OCI-LY7 (cell line): ENCODE results near the gene GFER. TPM values are rescaled to one million over a fixed set of nuclear protein-coding genes. Genes with fewer than 3 reads are reported as not detected.

Experiments used
- BruUV-seq: library from RNA; stranded (reverse); fragments of 400-500 nt; replicated peaks from 2 replicates; lab custom pipeline; 2021; lab: Mats Ljungman, UMichigan
- CTCF ChIA-PET: fragments of 300-600 bp; sonication (Branson Sonifier 250); formaldehyde crosslinking; loops from one replicate; lab custom pipeline; 2022; ENCODE audit warnings: antibody characterized with exemption; ENCODE audit not compliant: unreplicated experiment; lab: Charles Lee
- POLR2A ChIA-PET: fragments of 300-600 bp; sonication (Branson Sonifier 250); formaldehyde crosslinking; loops from one replicate; lab custom pipeline; 2022; ENCODE audit warnings: antibody characterized with exemption; lab: Charles Lee
- DNase-seq: peaks from one replicate; pipeline ENCODE4 v3.0.0-alpha.2; 2015; ENCODE audit warnings: low spot score
- H2AFZ ChIP-seq: fragments of 200-600 bp; sonication (generic), shearing (Covaris generic); 2 replicates; pipeline ENCODE4 v1.6.1; 2014; ENCODE audit warnings: mild to moderate bottlenecking, antibody characterized with exemption, low read length, moderate library complexity
- H3K27ac ChIP-seq: fragments of 200-600 bp; sonication (generic); 2 replicates; pipeline ENCODE4 v1.5.1; 2014; ENCODE audit warnings: mixed run types, low read depth, mild to moderate bottlenecking, moderate library complexity, low read length, inconsistent platforms; ENCODE audit not compliant: poor library complexity, severe bottlenecking
- H3K36me3 ChIP-seq: fragments of 200-600 bp; sonication (generic); 2 replicates; pipeline ENCODE4 v1.6.1; 2014; ENCODE audit warnings: mild to moderate bottlenecking, antibody characterized with exemption, low read length, moderate library complexity, mixed read lengths; ENCODE audit not compliant: insufficient read depth
- H3K4me1 ChIP-seq: fragments of 200-600 bp; sonication (generic); 2 replicates; pipeline ENCODE4 v1.5.1; 2014; ENCODE audit warnings: mild to moderate bottlenecking, low read length; ENCODE audit not compliant: insufficient read depth, poor library complexity, severe bottlenecking
- H3K4me2 ChIP-seq: fragments of 200-600 bp; sonication (generic); 2 replicates; pipeline ENCODE4 v1.6.1; 2014; ENCODE audit warnings: mild to moderate bottlenecking, low read length
- H3K4me3 ChIP-seq: fragments of 200-600 bp; sonication (generic); 2 replicates; pipeline ENCODE4 v1.5.1; 2014; ENCODE audit warnings: mild to moderate bottlenecking, low read depth, low read length; ENCODE audit not compliant: poor library complexity, severe bottlenecking
- H3K79me2 ChIP-seq: fragments of 200-600 bp; sonication (generic); 2 replicates; pipeline ENCODE4 v1.6.1; 2016; ENCODE audit warnings: low read depth, mild to moderate bottlenecking, low read length, moderate library complexity, mixed read lengths; ENCODE audit not compliant: insufficient read depth
- H3K9me2 ChIP-seq: fragments of 200-600 bp; sonication (generic); 2 replicates; pipeline ENCODE4 v1.6.1; 2016; ENCODE audit warnings: mild to moderate bottlenecking, low read length, mixed read lengths; ENCODE audit not compliant: insufficient read depth
- H3K9me3 ChIP-seq: fragments of 200-600 bp; sonication (generic); 2 replicates; pipeline ENCODE4 v1.6.1; 2014; ENCODE audit warnings: mild to moderate bottlenecking, mixed run types, low read length, mixed read lengths
- H4K20me1 ChIP-seq: fragments of 200-600 bp; sonication (generic); 2 replicates; pipeline ENCODE4 v1.6.1; 2014; ENCODE audit warnings: mild to moderate bottlenecking, antibody characterized with exemption, low read length, moderate library complexity, mixed read lengths; ENCODE audit not compliant: insufficient read depth
- EZH2phosphoT487 ChIP-seq: fragments of 200-600 bp; sonication (generic); IDR thresholded peaks from 2 replicates; pipeline ENCODE4 v1.6.1; 2018; ENCODE audit warnings: low read depth, borderline replicate concordance, mild to moderate bottlenecking, mixed run types, antibody characterized with exemption, low read length, moderate library complexity, mixed read lengths
- intact Hi-C: fragments of 100-400 bp; cut with micrococcal nuclease; formaldehyde crosslinking; loops from one replicate; pipeline ENCODE4 v1.10.0; 2022; ENCODE audit not compliant: unreplicated experiment
- total RNA-seq, 2 experiments: library from RNA; depleted of rRNA in 1 of 2; stranded (reverse); fragments of >200 nt in 1 of 2; shearing (Covaris generic) in 1 of 2; gene quantifications; 2 replicates each; pipeline ENCODE4 v1.2.3, GENCODE V29; 2014 to 2022
- TF ChIP-seq, protein P1 (sequence below): fragments of 200-600 bp; sonication (generic); conservative IDR thresholded peaks from 2 replicates; pipeline ENCODE4 v1.5.1; 2014; ENCODE audit warnings: mild to moderate bottlenecking, antibody characterized with exemption, low read length, moderate library complexity, mixed read lengths

The GFER gene
- total RNA-seq, 2 experiments from 2014 or later, result 32.3 to 40.2 TPM

GRCh38 chr16:2003231-2003826 lies 19.3 kb downstream of the GFER start:
- intact Hi-C loops, result no loop called here
- Histone ChIP-seq H4K20me1 (peaks cover 5% of the 10 kb centered on the region; the same call in 1 of the 2 replicates), H3K4me1 (peaks cover 24% of the 10 kb centered on the region), H3K27ac (no peak overlapping the region), H3K79me2 (peaks cover 21% of the 10 kb centered on the region), H3K9me3 (no peaks in the 10 kb centered on the region), H3K36me3 (peaks cover 69% of the 10 kb centered on the region), H3K9me2 (no peaks in the 10 kb centered on the region), H3K4me2 (no peak overlapping the region), H2AFZ (no peak overlapping the region), H3K4me3 (no peak overlapping the region)
- TF ChIP-seq, protein P1, sequence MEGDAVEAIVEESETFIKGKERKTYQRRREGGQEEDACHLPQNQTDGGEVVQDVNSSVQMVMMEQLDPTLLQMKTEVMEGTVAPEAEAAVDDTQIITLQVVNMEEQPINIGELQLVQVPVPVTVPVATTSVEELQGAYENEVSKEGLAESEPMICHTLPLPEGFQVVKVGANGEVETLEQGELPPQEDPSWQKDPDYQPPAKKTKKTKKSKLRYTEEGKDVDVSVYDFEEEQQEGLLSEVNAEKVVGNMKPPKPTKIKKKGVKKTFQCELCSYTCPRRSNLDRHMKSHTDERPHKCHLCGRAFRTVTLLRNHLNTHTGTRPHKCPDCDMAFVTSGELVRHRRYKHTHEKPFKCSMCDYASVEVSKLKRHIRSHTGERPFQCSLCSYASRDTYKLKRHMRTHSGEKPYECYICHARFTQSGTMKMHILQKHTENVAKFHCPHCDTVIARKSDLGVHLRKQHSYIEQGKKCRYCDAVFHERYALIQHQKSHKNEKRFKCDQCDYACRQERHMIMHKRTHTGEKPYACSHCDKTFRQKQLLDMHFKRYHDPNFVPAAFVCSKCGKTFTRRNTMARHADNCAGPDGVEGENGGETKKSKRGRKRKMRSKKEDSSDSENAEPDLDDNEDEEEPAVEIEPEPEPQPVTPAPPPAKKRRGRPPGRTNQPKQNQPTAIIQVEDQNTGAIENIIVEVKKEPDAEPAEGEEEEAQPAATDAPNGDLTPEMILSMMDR, result no peak
- no peak for TF ChIP-seq EZH2phosphoT487
- CTCF ChIA-PET, result no interaction called here
- no TSS peak for BruUV-seq
- no peak for DNase-seq
- POLR2A ChIA-PET, result interaction anchor here (0.5 kb wide), 1 partner anchor 8 kb away, joined by 6 read pairs; no protein-coding TSS in a partner anchor

DNA sequence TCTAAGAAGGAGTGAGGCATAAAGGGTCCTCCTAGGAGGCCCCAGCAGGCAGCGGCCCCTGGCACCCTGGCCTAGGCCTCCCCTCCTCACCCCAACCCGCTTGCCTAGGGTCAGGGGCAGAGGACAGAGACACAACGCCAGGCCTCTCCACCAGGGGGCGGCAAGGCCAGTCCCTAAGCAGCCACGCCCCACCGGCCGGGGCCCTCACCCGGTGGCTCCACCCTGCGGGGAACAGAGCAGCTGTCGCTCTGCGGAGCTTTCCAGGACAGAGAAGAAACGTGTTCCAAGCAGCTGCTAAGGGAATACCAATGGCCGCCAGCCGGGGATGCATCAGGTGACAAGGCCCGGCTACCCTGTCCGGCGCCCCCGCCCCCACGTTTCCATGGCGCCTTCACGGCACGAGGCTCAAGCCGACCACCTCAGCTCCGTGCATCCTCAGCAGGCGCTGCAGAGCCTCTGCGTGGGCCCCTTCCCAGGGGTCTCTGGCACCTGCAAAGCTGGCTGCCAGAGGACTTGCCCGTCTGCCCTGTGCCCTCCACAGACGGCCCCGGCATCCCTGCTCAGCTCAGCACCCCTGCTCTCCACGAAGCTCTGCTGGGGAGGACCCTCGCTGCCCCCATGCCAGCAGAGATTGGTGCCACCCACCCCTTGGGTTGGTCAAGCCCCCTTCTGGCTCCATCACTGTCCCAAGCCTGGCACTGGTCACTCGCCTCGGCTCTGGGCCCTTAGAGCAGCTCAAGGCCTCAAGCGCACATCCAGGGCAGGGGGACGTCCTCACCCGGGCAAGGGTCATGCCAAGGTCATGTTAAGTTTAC lies 20.0 kb downstream of the GFER start:
- Histone ChIP-seq H3K4me2 (peak overlapping the region; percentile 26; the same call in 1 of the 2 replicates), H3K4me1 (peaks cover 29% of the 10 kb centered on the region), H2AFZ (no peak overlapping the region), H3K27ac (no peak overlapping the region), H3K4me3 (no peak overlapping the region), H3K36me3 (peaks cover 62% of the 10 kb centered on the region), H4K20me1 (peaks cover 8% of the 10 kb centered on the region), H3K79me2 (peaks cover 28% of the 10 kb centered on the region), H3K9me3 (no peaks in the 10 kb centered on the region), H3K9me2 (no peaks in the 10 kb centered on the region)
- peak; percentile 93 for DNase-seq
- POLR2A ChIA-PET, result interaction anchor here (1.3 kb wide), 1 partner anchor 151 kb away, joined by 4 read pairs; the partner anchor contains the start of gene TRAF7
- no peak for TF ChIP-seq EZH2phosphoT487
- TF ChIP-seq, protein P1, result peak; percentile 94
- intact Hi-C loops, result no loop called here
- CTCF ChIA-PET, result no interaction called here
- no TSS peak for BruUV-seq
